Right ventricle myocardium superior (tissue), 1 donor: Measurements from ENCODE around the gene FGF2. TPM values are rescaled to one million over a fixed set of nuclear protein-coding genes. Genes with fewer than 3 reads are reported as not detected.
"Not testable (repeated sequence)": the region's sequence is repeated elsewhere in the genome, so short reads cannot be mapped to it uniquely, and the experiment has no call there.

ENCODE experiments used
- ATAC-seq: fragments of 200-7000 bp; cut with Tn5 transposase; one replicate; pipeline ENCODE4 v1.9.1; 2020; ENCODE audit warnings: mild to moderate bottlenecking; ENCODE audit not compliant: poor library complexity
- DNase-seq: peaks from one replicate; pipeline ENCODE4 v3.0.0-alpha.2; 2020
- intact Hi-C: fragments of 100-400 bp; cut with DNase I; formaldehyde crosslinking; loops from one replicate; pipeline ENCODE4 v1.11.2; 2022
- total RNA-seq: library from RNA; stranded (reverse); fragmentation: NEBNext Ultra II Directional; extraction: Animal tissue kit (Norgen Biotek cat#: 25700); gene quantifications from one replicate; pipeline ENCODE4 v1.2.1, GENCODE V29; 2021
- donor health status: DM: no; HTN: yes; CAD: no; lungs with severe emphysema.

The FGF2 gene
- total RNA-seq, 1 donor from 2014 or later, result 4.9 TPM

DNA sequence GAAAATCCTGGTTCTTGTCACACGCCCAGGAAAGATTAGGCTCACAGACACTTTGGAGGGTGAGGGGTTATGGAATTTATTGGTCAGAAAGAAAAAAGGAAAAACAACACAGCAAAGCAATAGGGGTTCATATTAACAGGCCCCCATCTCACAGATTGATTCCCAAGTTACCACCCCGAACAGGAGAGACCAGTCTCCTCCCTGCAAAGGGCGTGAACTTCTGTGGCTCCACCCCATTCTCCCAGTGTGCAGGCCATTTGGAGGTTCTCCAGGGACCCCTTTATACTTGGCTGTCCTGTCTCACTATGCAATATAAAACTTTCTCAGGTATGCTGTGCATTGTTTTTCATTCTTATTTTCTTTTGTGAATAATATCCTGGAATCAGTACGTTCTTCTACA, 7.4 kb downstream of the FGF2 start:
- intact Hi-C loops, result no loop called here
- ATAC-seq, result no peak

DNA sequence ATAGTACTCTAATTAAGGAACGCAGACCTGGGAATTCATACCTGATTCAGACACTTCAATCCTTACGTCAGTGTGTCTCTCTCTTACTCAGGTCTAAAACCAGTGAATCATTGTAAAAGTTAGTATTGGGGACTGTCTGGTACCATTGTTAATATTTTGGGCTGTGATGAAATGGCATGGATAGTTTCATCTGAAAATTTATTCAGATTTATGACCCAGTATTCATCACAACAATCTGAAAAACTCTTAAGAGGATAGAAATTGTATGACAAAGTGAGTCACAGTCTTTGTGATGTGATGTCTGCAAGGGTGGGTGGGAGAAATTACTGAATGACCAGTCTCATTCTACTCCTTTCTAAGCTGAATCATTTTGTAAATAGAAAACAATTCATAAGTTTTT, 10.3 kb downstream of the FGF2 start:
- intact Hi-C loops, result no loop called here
- no peak for DNase-seq
- no peak for ATAC-seq

More for the DNA sequence above, 7.4 kb downstream of the FGF2 start:
- DNase-seq, result no peak

DNA sequence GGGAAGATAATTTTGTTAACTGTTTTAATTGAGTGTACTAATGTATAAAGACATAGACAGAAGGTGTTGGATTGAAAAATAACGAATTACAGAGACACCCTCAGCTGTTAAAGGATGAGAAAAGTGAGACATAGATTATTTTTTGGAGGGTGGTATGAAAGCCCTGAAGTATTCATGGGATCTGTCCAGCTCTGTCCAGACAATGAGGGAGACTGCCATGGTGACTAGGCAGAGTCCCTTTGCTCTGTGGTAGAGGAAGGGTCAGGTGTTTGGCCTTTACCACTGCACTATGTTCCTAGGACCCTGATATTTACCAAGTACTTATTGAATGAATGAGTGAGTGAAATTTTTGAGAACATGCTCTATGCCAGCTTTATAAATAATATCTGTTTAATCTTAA, 11.4 kb downstream of the FGF2 start:
- DNase-seq, result no peak
- no peak for ATAC-seq
- intact Hi-C loops, result no loop called here

DNA sequence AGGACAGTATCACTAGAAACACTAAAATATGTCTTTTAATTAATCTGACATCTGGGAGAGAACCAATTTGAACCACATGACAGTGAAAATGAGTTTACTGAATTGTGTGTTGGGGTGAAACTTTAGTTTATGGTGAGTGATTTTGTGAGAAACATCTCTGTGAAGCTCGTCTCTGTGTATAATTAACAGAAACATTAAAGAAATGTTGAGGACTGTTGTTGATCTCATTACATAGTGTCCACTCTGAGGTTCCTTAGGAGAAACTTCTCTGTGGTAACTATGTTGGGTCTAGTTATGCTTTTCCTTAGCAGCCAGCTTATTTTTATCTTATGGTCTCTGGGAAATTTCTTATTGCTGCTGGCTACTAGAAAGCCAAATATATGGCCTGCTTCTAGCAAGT, 15.8 kb downstream of the FGF2 start:
- intact Hi-C loops, result no loop called here
- no peak for DNase-seq
- no peak for ATAC-seq

DNA sequence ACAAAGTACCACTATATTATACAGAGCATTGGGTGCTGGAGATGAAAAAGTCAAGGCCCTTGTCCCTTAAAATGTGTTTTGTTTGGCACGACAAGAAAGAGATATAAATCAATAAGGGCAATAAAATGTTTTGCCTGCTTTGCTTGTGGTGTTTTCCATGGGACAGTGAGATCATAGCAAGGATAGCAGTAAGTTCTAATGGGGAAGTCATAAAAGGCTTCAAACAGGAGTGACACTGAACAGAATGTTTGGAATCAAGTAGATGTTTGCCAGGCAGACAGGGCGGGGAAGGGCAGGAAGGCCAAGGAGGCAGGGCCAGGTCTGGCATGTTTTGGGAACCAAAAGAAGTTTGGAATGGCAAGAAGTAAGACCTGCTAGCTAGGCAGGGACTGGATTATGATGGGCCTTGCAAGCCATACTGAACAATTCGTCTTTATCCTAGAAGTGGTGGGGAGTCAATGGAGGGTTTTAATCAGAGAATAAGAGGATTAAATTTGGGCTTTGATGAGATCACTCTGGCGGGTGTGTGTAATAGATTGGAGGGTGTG, 16.4 kb downstream of the FGF2 start:
- ATAC-seq (peak; percentile 61), DNase-seq (no peak)
- intact Hi-C loops, result no loop called here

DNA sequence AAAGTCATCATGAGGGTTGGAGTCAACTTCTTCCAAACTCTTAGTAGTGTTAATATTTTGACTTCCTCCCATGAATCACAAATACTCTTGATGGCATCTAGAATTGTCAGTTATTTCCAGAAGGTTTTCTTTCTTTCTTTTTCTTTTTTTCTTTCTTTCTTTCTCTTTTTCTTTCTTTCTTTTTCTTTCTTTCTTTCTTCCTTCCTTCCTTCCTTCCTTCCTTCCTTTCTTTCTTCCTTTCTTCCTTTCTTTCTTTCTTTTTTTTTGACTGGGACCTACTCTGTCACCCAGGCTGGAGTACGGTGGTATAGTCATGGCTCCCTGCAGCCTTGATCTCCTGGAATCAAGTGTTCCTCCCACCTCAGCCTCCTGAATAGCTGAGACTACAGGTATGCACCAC, 17.8 kb downstream of the FGF2 start:
- DNase-seq, ATAC-seq, intact Hi-C loops: not testable (repeated sequence)

DNA sequence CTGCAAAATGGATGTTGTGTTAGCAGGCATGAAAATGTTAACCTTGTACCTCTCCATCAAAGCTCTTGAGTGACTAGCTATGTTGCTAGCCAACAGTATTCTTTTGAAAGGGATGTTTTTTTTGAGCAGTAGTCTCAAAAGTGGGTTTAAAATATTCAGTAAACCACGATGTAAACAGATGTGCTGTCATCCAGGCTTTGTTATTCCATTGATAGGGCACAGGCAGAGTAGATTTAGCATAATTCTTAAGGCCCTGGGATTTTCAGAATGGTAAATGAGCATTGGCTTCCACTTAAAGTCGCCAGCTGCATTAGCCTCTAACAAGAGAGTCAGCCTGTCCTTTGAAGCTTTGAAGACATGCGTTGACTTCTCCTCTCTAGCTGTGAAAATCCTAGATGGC, 18.4 kb downstream of the FGF2 start:
- DNase-seq, result no peak
- ATAC-seq, result no peak
- intact Hi-C loops, result no loop called here

DNA sequence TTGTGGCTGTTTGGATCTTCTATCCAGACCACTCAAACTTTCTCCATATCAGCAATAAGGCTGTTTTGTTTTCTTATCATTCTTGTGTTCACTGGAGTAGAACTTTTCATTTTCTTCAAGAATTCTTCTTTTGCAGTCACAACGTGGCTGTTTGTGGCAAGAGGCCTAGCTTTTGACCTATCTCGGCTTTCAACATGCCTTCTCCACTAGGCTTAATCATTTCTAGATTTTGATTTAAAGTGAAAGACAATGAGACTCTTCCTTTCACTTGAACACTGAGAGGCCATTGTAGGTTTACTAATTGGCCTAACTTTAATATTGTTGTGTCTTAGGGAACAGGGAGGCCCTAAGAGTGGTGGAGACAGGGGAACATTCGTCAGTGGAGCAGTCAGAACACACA, 19.1 kb downstream of the FGF2 start:
- DNase-seq (no peak), ATAC-seq (no peak)
- intact Hi-C loops, result no loop called here

DNA sequence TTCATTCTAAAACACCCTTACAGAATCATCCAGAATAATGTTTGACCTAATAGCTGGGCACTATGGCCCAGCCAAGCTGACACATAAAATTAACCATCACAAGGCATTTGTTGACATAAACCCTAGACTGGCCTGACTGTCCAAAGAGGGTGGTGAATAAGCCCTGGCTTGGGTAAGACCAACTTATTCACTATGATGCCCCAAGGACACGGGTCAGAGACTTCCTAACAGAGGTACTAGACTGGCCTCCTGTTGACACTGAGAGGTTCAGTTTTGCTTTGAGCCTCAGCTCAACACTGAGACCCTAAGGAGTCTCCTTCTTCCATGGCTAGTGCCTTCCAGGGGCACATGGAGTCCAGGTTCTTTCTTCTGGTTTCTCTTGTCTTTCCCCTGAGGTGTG, 21.3 kb downstream of the FGF2 start:
- intact Hi-C loops, result no loop called here
- DNase-seq (no peak), ATAC-seq (no peak)

DNA sequence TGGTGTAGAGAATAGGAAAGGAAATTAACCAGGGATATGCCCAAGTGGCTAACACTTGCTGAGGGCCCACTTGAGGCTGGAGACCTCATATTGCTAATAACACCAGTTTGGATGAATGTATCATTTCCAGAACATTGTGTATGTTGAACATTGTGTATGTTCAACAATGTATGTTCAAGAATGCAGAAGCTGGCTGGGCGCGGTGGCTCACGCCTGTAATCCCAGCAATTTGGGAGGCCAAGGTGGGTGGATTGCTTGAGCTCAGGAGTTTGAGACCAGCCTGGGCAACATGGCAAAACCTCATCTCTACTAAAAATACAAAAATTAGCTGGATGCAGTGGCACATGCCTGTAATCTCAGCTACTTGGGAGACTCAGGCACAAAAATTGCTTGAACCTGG, 23.2 kb downstream of the FGF2 start:
- DNase-seq, ATAC-seq, intact Hi-C loops: not testable (repeated sequence)

DNA sequence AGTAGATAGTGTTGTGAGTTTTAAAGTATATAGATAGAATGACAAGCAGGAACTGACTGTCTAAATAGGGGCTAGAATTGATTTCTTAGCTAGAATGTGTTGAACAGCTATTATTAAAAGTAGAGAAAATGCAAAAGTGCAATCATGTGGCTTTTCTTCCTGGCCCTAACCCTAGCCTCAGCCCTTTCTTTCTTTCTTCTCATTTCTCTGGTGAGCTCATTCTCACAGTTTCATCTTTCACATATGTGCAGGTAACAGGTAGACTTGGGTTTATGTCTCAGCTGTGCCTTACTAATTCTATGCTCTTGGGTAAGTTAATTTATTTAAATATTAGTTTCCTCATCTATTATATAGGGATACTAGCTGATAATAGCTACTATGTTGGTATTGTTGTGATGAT, 24.9 kb downstream of the FGF2 start:
- intact Hi-C loops, result no loop called here
- no peak for DNase-seq
- no peak for ATAC-seq

DNA sequence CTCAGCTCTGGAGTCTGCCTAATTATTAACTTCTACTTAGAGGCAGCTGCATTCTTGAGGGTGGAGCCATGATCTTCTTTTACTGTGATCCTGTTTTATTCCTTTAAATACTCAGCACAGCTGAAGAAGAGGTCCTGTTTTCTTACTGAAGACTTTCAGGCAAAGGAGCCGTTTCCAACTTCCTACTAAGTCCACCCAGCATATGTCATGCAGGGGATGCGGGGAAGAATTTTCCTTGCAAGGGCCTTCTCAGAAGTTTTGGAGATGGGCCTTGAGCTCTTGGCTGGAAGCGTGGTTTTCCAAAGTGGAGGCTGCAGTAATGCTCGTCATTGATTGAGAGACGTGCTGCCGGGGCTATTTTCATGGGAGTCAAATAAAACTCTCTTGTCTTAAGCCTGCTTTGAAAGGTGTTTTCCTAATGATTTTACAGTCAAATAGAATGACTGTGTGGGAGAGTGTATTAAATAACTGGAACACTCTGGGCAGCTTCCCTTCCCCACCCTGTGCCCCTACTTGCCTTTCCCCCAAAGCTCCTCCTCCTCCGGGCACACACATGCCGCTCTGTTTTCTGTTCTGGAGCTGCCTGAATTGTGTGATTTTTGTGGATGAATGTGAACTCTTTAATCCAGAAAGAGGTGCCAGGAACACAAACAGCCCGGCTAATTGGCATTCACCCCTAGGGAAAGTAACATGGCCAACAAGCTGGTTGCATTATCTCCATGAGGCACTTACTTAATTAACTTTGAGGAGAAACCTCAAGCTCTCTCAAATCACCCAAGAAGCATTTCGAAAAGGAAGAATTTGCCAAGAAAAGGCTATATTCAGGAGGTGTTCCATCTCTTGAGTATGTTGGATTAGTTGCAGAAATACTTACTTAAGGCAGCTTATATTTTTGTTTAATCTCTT, 28.1 kb downstream of the FGF2 start:
- DNase-seq (no peak), ATAC-seq (peak; percentile 34)
- intact Hi-C loops, result no loop called here

DNA sequence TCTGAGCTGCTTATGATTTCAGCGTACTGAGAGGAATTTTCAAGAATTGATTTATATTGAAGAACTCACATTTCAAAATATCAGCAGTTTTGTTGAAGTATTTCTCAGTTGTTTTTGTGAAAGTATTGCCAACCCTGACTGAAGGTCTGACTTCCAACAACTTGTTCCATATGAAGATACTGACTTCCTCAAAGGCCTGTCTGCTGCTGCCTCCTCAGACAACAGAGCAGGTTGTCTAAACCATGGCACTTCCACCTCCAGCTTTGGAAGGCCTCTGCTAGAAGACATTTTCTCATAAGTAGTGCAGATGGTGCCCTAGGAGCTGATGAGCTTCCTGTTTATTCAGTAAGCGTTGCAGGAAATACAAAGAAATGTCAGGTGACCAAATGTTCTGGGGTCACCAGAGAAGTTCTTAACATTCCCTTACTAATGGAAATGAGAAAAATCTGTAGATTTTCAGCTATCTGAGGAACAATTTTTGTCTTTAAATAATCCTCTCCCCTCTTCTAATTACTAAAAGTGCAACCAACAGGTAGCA, 28.8 kb downstream of the FGF2 start:
- intact Hi-C loops, result no loop called here
- ATAC-seq (no peak), DNase-seq (no peak)

DNA sequence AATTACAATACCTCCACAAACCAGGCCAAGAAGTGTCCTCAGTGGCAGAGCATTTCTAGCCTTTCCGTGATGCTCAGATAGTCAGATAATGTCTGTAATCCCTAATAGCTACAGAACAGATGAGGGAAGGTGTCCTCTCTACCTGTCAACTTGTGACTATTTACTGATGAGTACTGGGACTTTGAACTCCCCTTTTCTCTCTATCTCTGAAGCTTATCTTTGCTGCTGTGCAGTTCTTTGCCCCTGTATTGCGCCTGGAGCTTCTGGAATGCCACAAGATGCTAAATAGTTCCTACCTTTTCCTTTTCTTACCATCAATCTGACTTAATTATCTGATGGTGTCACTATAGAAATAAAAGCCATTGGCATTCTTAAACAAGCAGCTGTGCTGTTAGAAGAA, 30.5 kb downstream of the FGF2 start:
- intact Hi-C loops, result no loop called here
- DNase-seq, result no peak
- no peak for ATAC-seq

DNA sequence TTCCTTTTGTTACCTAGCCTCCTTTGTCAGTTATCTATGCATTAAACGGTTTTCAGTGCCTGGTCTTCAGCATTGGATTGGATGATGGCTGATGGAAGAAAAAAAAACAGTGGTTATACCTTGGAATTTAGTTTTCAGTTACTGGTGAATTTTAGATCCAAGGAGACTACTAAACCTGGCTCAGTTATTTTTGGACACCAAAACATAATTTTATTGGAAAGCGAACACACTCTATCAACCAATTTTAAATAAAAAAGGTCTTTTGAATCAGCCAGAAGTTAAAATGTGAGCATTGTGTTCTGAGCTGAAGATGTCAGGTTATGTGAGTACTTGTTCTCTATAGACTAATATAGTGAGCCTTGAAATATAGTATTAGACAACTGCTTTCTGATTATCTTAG, 32.1 kb downstream of the FGF2 start:
- ATAC-seq, result no peak
- DNase-seq, result no peak

DNA sequence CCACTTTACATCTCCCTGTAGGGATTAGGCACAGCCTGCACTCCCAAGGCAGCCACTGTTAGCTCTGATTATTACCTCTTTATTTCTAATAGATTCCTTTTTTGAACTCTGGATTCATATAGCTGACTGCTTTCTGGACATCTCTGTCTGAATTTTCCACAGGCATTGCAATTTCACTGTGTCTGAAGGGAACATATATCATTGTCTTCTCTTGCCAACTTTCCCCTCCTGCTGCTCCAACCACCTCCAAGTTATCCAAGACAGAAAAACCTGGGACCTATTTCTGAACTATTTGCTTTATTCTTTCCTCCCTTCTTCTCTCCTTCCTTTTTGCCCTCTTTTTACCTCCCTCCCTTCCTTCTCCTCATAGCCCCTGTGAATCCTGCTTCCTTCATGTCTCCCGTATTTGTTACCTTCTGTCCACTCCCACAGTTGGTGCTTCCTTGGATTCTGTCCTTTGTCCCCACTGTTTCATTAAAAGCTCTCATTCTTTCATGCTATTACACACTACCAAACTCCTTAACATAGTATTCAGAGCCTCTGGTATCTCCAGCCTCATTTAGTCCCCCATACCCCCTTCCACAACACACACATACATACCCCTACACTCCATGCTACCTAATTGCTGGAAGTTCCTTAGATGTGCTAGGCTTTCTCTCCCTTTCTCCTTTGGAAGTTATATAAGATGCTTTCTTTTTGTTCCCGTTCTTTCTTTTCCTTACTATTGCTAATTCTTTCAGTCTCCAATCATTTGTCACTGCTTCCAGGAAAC, 34.7 kb downstream of the FGF2 start:
- ATAC-seq, result no peak
- intact Hi-C loops, result no loop called here
- DNase-seq, result no peak

More for the DNA sequence above, 32.1 kb downstream of the FGF2 start:
- intact Hi-C loops, result no loop called here

DNA sequence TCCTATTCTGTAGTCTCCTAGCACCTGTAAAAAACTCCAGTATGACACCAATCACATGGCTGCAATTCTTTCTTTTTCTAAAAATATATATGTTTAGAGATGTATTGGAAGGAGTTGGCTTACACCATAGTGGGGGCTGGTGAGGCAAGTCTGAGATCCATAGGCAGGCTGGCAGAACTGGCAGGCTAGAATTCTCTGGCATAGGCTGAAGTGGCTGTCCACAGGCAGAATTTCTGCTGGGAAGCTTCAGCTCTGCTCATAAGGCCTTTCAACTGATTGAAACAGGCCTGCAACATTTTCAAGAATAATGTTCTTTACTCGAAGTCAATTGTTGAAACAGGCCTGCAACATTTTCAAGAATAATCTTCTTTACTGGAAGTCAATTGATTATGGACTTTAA, 37.0 kb downstream of the FGF2 start:
- DNase-seq, result no peak
- intact Hi-C loops, result no loop called here
- peak; percentile 58 for ATAC-seq

DNA sequence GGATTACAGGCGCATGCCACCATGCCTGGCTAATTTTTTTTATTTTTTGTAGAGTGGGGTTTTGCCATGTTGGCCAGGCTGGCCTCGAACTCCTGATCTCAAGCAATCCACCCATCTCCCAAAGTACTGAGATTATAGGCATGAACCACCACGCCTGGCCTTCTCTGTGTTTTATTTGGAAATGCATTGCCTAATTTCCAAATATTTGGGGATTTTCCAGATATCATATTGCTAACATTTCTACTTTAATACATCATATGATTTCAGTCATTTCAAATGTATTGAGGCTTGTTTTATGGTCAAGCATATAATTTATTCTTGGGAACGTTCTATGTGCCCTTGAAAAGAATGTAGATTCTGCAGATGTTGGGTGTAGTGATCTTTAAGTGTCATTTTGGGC, 38.8 kb downstream of the FGF2 start:
- DNase-seq (no peak), ATAC-seq (no peak)
- intact Hi-C loops, result no loop called here

DNA sequence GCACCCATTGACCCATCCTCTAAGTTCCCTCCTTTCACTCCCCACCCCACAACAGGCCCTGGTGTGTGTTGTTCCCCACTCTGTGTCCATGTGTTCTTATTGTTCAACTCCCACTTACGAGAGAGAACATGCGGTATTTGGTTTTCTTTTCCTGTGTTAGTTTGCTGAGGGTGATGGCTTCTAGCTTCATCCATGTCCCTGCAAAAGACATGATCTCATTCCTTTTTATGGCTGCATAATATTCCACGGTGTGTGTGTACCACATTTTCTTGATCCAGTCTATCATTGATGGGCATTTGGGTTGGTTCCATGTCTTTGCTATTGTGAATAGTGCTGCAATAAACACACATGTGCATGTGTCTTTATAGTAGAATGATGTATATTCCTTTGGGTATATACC, 41.6 kb downstream of the FGF2 start:
- ATAC-seq, DNase-seq, intact Hi-C loops: not testable (repeated sequence)
